IgD-negative memory B cell (primary cell): ENCODE data around the gene GET4. TPM values are rescaled to one million over a fixed set of nuclear protein-coding genes. Genes with fewer than 3 reads are reported as not detected.
A peak's percentile ranks its signal among the peaks of the same experiment; 100 is the strongest.
"Not testable (repeated sequence)": the region's sequence is repeated elsewhere in the genome, so short reads cannot be mapped to it uniquely, and the experiment has no call there.

Source experiments
- H3K27ac Mint-ChIP-seq, 3 donors: one replicate each; pipeline ENCODE4 v1.8.0; 2020 to 2022; ENCODE audit warnings: mild to moderate bottlenecking in 3 of 3, mixed read lengths in 3 of 3, moderate library complexity in 1 of 3
- H3K27me3 Mint-ChIP-seq: one replicate; pipeline ENCODE4 v1.8.0; 2021; ENCODE audit warnings: mixed read lengths
- H3K36me3 Mint-ChIP-seq: one replicate; pipeline ENCODE4 v1.8.0; 2020; ENCODE audit warnings: mild to moderate bottlenecking, mixed read lengths
- H3K4me1 Mint-ChIP-seq, 3 donors: one replicate each; pipeline ENCODE4 v1.8.0; 2020 to 2022; ENCODE audit warnings: mixed read lengths in 3 of 3, mild to moderate bottlenecking in 1 of 3
- H3K4me3 Mint-ChIP-seq, 4 donors: one replicate each; pipeline ENCODE4 v1.8.0; 2020 to 2022; ENCODE audit warnings: mild to moderate bottlenecking in 4 of 4, mixed read lengths in 4 of 4, moderate library complexity in 3 of 4
- H3K9me3 Mint-ChIP-seq, 3 donors: one replicate each; pipeline ENCODE4 v1.8.0; 2020 to 2021; ENCODE audit warnings: mixed read lengths in 3 of 3, mild to moderate bottlenecking in 1 of 3
- polyA plus RNA-seq: library from polyadenylated mRNA; unstranded; fragments of 300-500 nt; fragmentation: Illumina TruSeq; gene quantifications from one replicate; pipeline ENCODE4 v1.2.3, GENCODE V29; 2021

The GET4 gene
- polyA plus RNA-seq, 1 donor from 2014 or later: 31.2 TPM

DNA sequence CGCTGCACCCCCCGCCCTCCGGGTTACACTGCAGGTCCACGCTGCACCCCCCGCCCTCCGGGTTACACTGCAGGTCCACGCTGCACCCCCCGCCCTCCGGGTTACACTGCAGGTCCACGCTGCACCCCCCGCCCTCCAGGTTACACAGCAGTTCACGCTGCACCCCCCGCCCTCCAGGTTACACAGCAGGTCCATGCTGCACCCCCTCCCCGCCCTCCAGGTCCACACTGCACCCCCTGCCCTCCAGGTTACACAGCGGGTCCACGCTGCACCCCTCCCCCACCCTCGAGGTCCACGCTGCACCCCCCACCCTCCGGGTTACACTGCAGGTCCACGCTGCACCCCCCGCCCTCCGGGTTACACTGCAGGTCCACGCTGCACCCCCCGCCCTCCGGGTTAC, 47.7 kb downstream of the GET4 start:
- H3K9me3 Mint-ChIP-seq, H3K27me3 Mint-ChIP-seq, H3K27ac Mint-ChIP-seq, H3K36me3 Mint-ChIP-seq: not testable (repeated sequence)
- H3K4me1 Mint-ChIP-seq: peaks cover 10 to 32% (median 17%) of the 10 kb centered on the region in 3 donors
- peak overlapping the region in 2 of 4 donors; percentile 9 to 93 for H3K4me3 Mint-ChIP-seq

DNA sequence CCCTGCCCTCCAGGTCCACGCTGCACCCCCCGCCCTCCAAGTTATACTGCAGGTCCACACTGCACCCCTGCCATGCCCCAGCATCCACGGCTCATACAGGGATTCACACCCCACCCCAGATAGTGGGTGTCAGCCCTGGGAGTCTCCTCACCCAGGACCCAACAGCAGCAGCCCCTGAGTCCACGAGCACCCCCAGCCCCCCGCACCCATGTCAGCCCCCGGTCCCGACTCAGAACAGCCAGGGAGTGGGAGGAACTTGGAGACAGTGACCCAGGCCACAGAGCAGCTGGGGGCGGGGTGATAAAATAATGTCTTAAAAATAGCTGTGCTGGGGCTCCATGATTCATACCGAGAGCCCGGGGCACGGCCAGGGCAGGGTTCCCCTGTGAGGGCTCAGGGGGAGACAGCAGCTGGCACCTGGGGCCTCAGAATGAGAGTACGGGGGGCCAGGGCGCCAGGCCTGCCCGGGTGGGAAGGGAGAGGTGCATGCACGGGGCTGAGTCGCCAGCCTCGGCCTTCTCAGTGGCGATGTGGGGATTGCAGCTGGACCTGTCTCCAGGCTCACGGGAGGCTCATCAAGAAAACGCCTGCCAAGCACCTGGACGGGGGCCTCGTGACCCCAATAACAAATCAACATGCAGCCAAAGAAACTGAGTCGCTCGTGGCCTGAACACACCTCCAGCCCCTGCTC, 48.3 kb downstream of the GET4 start:
- H3K4me1 Mint-ChIP-seq: peaks cover 14 to 32% (median 19%) of the 10 kb centered on the region in 3 donors
- H3K27ac Mint-ChIP-seq: no peak overlapping the region
- peak overlapping the region; percentile 52 to 87 (median 74) for H3K4me3 Mint-ChIP-seq

GRCh38 chr7:925601-926000, 49.2 kb downstream of the GET4 start:
- peaks cover 8% of the 10 kb centered on the region for H3K27me3 Mint-ChIP-seq
- H3K9me3 Mint-ChIP-seq: peaks cover 0 to 2% (median 0%) of the 10 kb centered on the region in 3 donors
- no peaks in the 10 kb centered on the region for H3K36me3 Mint-ChIP-seq
- peaks cover 19 to 32% (median 22%) of the 10 kb centered on the region in 3 donors for H3K4me1 Mint-ChIP-seq
- peak overlapping the region in 1 of 4 donors; percentile 30 for H3K4me3 Mint-ChIP-seq
- peak overlapping the region in 1 of 3 donors; percentile 60 for H3K27ac Mint-ChIP-seq

More for the DNA sequence above, 48.3 kb downstream of the GET4 start:
- no peaks in the 10 kb centered on the region for H3K36me3 Mint-ChIP-seq
- peaks cover 0 to 2% (median 0%) of the 10 kb centered on the region in 3 donors for H3K9me3 Mint-ChIP-seq
- peaks cover 8% of the 10 kb centered on the region for H3K27me3 Mint-ChIP-seq

- Mint-ChIP-seq H3K27me3 (peaks cover 6% of the 10 kb centered on the region), H3K9me3 (peaks cover 0 to 2% (median 0%) of the 10 kb centered on the region in 3 donors), H3K36me3 (no peaks in the 10 kb centered on the region), H3K4me1 (peaks cover 18 to 27% (median 19%) of the 10 kb centered on the region in 3 donors), H3K4me3 (peak overlapping the region in 1 of 4 donors; percentile 12), H3K27ac (peak overlapping the region in 2 of 3 donors; percentile 60 to 67)
These were observed 50.0 kb downstream of the GET4 start for GRCh38 chr7:926061-927030.

DNA sequence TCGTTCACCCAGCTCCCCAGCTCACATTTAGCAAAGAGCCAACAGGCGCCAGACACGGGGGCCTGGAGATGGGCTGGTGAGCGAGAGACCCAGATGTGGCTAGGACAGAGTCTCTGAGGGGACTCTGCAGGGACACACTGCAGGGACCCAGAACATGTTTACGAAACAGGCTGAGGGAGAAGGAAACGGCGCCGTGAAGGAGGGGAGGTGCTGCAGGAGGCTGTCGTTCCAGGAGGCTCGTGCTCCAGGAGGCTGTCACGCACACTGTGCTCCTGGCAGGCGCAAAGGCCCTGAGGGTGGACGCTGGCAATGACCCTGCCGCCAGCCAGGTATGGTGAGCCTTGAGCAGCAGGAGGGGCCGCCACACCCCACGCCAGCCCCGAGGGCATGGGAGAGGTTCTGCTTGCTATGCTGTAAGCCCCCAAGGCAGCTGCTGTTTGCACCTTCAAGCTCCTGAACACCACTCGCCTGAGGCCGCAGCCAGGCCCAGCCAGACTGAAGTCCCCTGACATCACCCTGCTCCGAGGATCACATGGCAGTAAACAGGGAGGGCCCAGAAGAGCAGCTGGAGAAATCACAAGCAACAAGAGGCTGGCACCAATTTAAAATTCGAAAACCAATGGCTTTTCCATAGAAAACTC, 50.8 kb downstream of the GET4 start:
- Mint-ChIP-seq H3K4me1 (peaks cover 16 to 27% (median 19%) of the 10 kb centered on the region in 3 donors), H3K9me3 (peaks cover 0 to 2% (median 0%) of the 10 kb centered on the region in 3 donors), H3K27ac (peak overlapping the region in 2 of 3 donors; percentile 29 to 67), H3K36me3 (peaks cover under 1% of the 10 kb centered on the region), H3K27me3 (peaks cover 6% of the 10 kb centered on the region), H3K4me3 (peak overlapping the region in 1 of 4 donors; percentile 64)

DNA sequence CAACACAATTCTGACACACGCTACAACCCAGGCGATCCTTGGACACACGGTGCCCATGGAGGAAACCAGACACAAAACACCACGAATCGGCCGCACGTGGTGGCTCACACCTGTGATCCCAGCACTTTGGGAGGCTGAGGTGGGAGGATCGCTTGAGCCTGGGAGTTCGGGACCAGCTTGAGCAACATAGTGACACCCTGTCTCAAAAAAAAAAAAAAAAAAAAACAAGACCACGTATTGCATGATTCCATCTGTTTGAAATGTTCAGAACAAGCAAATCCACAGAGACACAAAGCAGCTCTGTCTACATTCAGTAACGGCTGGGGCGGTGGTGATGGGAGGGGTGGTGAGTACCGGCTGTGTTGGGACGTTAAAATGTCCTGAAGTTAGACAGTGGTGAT, 53.0 kb downstream of the GET4 start:
- Mint-ChIP-seq H3K4me3 (no peak overlapping the region), H3K4me1 (peaks cover 13 to 19% (median 14%) of the 10 kb centered on the region in 3 donors), H3K9me3 (peaks cover 0 to 2% (median 0%) of the 10 kb centered on the region in 3 donors), H3K27me3 (peaks cover 6% of the 10 kb centered on the region), H3K36me3 (peaks cover 1% of the 10 kb centered on the region), H3K27ac (peak overlapping the region in 1 of 3 donors; percentile 90)

DNA sequence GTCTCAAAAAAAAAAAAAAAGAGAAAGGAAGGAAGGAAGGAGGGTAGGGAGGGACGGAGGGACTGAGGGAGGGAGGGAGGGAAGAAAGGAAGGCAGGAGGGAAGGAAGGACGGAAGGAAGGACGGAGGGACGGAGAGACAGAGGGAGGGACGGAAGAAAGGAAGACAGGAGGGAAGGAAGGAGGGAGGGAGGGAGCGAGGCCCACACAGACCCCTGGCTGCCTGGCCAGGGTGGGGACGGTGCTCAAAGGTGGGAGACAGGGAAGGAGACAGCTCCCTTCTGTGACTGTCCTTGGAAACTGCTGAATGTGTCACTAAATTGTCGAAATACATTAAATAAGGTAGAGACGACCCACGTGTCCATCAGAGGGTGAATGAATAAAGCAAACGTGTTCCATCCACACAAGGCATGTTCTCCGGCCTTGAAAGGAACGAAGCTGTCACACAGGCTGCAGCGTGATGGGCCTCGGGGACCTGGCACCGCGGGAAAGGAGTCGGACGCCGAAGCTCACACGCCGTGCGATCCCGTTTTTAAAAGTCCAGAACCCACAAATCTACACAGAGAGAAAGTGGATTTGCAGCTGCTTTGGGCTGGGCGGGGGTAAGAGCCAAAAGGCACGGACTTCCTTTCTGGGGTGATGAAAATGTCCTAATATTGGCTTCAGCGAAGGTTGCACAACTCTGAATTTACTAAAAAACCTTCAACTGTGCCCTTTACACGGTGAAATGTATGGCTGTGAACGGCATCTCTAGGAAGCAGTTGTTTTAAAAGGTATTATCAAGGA, 54.8 kb downstream of the GET4 start:
- Mint-ChIP-seq H3K27me3 (peaks cover 8% of the 10 kb centered on the region), H3K4me1 (peaks cover 11 to 14% (median 13%) of the 10 kb centered on the region in 3 donors), H3K27ac (no peak overlapping the region), H3K36me3 (peaks cover 1% of the 10 kb centered on the region), H3K4me3 (no peak overlapping the region), H3K9me3 (peaks cover 0 to 2% (median 0%) of the 10 kb centered on the region in 3 donors)

DNA sequence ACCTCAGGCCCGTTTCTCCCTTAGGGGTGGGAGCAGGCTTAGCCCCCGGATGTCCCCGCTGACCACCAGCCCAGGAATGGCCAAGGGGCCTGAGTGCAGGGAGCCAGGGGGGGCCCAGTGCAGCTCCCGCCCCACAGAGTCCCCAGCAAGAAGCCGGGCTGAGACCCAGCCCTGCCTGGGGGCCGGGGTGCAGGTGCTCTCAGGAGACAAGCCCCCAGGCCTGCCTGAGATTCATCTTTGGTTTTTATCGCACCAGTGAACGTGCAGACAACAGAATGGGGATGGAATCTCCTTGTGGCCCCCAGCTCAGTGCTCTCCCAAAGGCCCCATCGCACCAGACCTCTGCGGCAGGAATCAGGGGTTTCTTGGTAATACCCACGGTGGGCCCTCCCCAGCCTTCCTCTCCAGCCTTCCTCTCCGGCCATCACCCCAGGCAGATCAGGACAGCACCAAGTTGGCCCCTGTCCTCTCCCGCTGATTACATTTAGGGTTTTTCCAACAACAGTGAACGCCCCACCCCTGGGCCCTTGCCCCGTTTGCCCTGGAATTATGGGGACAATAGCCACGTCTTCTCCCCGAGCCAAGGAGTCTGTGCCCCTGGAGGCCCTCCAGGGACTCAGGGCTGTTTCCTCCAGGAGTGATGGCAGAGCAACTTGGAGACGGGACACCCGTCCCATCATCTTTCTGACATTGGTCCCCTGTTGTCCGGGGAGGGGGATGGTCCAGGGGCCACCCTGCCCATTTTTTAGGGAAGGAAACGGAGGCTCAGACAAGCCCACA, 55.7 kb downstream of the GET4 start:
- Mint-ChIP-seq H3K9me3 (peaks cover 0 to 2% (median 0%) of the 10 kb centered on the region in 3 donors), H3K4me3 (no peak overlapping the region), H3K36me3 (peaks cover 1% of the 10 kb centered on the region), H3K27ac (peak overlapping the region in 1 of 3 donors; percentile 63), H3K27me3 (peaks cover 11% of the 10 kb centered on the region), H3K4me1 (peaks cover 16 to 18% (median 17%) of the 10 kb centered on the region in 3 donors)

GRCh38 chr7:932651-932975, 56.3 kb downstream of the GET4 start:
- H3K27ac Mint-ChIP-seq: no peak overlapping the region
- H3K4me1 Mint-ChIP-seq: peaks cover 14 to 16% (median 14%) of the 10 kb centered on the region in 3 donors
- H3K27me3 Mint-ChIP-seq: peaks cover 11% of the 10 kb centered on the region
- H3K9me3 Mint-ChIP-seq: peaks cover 0 to 2% (median 0%) of the 10 kb centered on the region in 3 donors
- no peak overlapping the region for H3K4me3 Mint-ChIP-seq
- H3K36me3 Mint-ChIP-seq: peaks cover 1% of the 10 kb centered on the region

GRCh38 chr7:934469-935163, 58.3 kb downstream of the GET4 start:
- Mint-ChIP-seq H3K9me3 (no peaks in the 10 kb centered on the region), H3K27ac (no peak overlapping the region), H3K27me3 (peaks cover 5% of the 10 kb centered on the region), H3K36me3 (peaks cover 1% of the 10 kb centered on the region), H3K4me1 (peaks cover 5 to 9% (median 7%) of the 10 kb centered on the region in 3 donors), H3K4me3 (peak overlapping the region in 1 of 4 donors; percentile 45)

- Mint-ChIP-seq H3K27me3 (peaks cover 5% of the 10 kb centered on the region), H3K27ac (peak overlapping the region in 1 of 3 donors; percentile 59), H3K36me3 (peaks cover 1% of the 10 kb centered on the region), H3K9me3 (peaks cover 0 to under 1% (median 0%) of the 10 kb centered on the region in 3 donors), H3K4me3 (peak overlapping the region in 2 of 4 donors; percentile 45 to 54), H3K4me1 (peaks cover 4 to 5% (median 4%) of the 10 kb centered on the region in 3 donors)
These were observed 59.0 kb downstream of the GET4 start for GRCh38 chr7:935164-935873.

GRCh38 chr7:935874-936385, 59.6 kb downstream of the GET4 start:
- Mint-ChIP-seq H3K27me3 (peaks cover 7% of the 10 kb centered on the region), H3K4me3 (peak overlapping the region in 2 of 4 donors; percentile 54 to 79), H3K9me3 (peaks cover 0 to 5% (median 0%) of the 10 kb centered on the region in 3 donors), H3K4me1 (peaks cover 4 to 6% (median 5%) of the 10 kb centered on the region in 3 donors), H3K36me3 (peaks cover 4% of the 10 kb centered on the region), H3K27ac (peak overlapping the region in 2 of 3 donors; percentile 25 to 59)
